ENCODE results near the gene SLC38A1.

The SLC38A1 gene

GRCh38 chr12:46230983-46231382, 37.9 kb downstream of the SLC38A1 start:
- DNase-seq (ENCODE audit: low spot score) = no peak

GRCh38 chr12:46230306-46230705, 38.5 kb downstream of the SLC38A1 start:
- DNase-seq (ENCODE audit: low spot score) = no peak

- DNase-seq (ENCODE audit: low spot score) = no peak
Observed at GRCh38 chr12:46227616-46228015, 41.2 kb downstream of the SLC38A1 start.

GRCh38 chr12:46224386-46224785, 44.5 kb downstream of the SLC38A1 start:
- DNase-seq (ENCODE audit: low spot score) = no peak

DNA sequence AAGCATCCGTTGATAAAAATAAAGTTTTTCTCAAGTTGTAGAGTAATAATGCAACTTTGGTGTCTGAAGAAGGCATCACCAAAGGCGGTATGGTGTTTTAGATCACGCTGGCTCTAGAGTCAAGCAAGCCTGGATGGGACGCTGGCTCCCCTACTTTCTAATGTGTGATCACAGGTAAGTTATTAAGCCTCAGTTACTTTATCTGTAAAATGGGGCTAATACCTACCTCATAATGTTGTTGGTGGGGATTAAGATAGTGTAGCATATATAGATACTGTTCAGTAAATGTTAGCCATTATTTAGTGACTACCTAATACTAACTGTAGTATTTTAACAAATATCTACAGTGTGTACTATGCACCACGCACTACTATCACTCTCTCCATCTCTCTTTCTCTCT, 45.8 kb downstream of the SLC38A1 start:
- DNase-seq (ENCODE audit: low spot score) = no peak

DNA sequence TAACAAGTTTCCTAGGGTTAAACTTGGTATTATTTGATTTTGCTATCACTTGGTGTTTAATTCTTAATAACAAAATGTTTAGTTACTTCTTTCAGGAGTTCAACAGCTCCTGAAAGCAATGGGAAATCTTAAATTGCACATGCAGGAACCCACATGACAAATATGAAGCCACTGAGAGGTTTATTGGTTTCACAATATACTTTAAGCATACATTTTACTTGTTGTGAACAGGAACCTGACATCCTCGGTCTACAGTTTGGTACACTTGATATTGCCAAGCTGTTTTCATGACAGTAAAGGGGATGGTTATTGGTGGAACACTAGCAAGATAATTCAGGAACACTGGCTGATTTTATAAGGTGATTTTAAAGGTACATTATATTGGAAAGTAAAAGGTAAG, 46.2 kb downstream of the SLC38A1 start:
- DNase-seq (ENCODE audit: low spot score) = no peak

GRCh38 chr12:46221255-46222128, 47.4 kb downstream of the SLC38A1 start:
- DNase-seq (ENCODE audit: low spot score) = peak; percentile 45

DNA sequence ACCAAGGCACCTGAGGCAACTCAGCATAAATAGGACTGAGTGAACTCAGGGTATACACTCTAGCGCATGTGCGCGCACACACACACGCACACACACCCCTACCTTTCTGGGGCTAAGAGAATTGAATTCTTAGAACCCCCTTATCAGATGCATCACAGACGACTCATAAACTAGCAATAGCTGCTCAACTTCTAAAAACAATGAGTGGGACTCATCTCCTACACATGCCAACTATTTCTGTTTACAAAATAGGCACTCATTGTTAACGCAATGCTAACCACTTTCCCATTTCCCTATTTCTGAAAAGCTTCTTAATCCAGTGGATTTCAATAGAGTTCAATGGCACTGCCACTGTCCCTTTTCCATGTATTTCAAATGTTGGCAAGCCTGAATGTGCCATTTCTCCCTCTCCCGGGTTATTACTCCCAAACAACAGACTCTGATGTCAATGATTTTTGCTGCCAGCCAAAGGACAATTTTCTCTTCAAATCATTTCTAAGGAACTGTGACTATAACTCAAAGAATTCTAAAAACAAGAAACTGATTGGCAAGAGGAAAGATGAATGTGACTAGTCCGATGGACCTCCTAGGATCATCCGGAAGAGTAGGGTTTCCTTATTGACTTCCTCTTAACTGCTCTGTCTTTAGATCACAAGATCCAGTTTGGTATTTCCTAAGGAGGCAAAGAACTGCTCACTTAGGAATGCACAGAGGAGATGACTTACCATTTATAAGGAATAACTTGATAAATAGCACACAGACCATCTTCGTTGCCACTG, 48.8 kb downstream of the SLC38A1 start:
- peak; percentile 75 for DNase-seq (ENCODE audit: low spot score)

DNA sequence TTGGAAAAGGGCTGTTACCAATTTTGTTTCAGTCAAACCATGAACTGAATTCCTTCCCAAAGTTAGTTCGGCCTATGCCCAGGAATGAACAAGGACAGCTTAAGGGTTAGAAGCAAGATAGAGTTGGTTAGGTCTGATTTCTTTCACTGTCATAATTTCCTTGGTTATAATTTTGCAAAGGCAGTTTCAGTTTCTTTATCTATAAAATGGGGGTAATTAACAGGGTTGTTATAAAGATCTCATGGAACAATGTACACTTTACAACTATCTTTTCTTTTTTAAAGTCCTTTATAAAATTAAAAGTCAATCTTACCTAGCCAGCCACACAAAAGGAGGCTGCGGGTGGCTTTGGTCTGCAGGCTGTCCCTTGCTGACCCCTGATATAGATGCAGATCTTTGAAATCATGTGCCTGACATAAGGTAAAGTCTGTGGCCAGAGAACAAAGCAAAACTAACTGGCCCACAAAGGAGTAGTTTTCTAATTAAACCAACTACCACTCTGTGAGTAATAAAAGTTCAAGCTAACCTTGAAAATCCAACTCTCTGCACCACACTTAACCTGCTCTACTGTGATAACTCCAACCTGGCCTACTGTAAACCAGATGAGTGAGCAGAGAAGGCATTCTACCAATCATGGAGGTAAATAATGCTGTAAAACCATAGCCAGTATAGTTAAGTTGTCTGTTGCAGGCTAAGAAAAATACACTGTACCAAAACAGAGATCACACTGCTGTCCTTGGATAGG, 49.5 kb downstream of the SLC38A1 start:
- no peak for DNase-seq (ENCODE audit: low spot score)

- no peak for DNase-seq (ENCODE audit: low spot score)
Observed at GRCh38 chr12:46218322-46219095, 50.3 kb downstream of the SLC38A1 start.

- DNase-seq (ENCODE audit: low spot score) = no peak
Observed at GRCh38 chr12:46217541-46218321, 51.1 kb downstream of the SLC38A1 start.

DNA sequence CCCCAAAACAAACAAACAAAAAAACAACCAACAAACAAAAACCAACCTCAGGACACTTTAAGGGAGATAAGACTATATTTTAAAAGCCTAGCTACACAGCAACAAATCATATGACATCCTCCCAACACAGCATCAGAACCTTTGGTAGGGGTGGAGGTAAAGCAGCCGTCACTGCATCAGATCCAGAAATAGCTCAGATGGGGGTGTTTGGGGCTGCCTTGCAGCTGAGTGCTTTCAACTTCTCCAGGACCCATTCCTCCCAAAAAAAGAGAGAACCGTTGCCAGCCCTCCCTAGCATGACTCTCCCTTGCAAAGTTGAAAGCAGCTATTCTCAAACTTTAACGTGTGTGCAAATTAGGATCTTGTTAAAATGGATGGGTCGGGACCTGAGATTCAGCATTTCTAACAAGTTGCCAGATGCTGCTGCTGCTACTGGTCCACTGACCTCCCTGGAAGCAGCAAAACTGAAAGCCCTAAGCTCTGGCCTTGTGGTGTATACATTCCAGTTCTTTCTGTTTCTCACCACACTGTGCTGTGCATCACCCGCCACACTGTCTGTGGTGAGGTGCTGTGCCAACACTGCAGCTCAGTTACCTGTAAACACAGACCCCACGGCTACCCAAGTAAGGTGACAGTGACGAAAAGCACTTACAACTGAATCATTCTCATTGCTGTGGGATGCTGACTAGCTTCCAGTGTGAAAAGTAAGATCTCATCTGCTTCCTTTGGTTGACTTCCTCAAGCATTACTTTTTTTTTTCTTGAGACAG, 54.0 kb downstream of the SLC38A1 start:
- peak; percentile 72 for DNase-seq (ENCODE audit: low spot score)

- DNase-seq (ENCODE audit: low spot score) = no peak
Observed at GRCh38 chr12:46212108-46212982, 56.5 kb downstream of the SLC38A1 start.

DNA sequence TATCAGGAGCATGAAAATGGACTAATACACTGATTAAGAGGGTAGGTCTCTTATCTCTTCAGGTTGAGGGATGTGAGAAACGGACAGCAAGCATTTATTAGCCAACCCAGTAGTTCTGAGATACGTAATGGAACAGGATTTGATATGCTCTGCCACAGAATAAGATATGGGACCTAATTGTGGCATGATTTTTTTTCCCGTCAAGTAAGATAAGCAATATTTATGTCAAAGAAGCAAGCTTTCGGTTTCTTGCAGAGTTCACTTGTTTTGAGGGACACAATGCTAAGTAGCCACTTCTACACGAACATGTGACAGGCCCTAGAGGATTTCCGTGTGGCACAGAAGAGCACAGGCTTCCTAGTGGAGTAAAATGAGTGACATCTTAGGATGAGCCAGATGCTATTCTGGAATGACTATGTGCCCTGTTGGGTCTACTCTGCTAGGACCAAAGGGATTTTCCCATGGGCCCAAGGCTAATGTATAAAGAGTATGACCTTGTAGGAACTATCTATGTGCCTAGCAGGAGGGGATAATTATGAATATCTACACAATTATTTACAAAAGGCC, 57.9 kb downstream of the SLC38A1 start:
- no peak for DNase-seq (ENCODE audit: low spot score)

DNA sequence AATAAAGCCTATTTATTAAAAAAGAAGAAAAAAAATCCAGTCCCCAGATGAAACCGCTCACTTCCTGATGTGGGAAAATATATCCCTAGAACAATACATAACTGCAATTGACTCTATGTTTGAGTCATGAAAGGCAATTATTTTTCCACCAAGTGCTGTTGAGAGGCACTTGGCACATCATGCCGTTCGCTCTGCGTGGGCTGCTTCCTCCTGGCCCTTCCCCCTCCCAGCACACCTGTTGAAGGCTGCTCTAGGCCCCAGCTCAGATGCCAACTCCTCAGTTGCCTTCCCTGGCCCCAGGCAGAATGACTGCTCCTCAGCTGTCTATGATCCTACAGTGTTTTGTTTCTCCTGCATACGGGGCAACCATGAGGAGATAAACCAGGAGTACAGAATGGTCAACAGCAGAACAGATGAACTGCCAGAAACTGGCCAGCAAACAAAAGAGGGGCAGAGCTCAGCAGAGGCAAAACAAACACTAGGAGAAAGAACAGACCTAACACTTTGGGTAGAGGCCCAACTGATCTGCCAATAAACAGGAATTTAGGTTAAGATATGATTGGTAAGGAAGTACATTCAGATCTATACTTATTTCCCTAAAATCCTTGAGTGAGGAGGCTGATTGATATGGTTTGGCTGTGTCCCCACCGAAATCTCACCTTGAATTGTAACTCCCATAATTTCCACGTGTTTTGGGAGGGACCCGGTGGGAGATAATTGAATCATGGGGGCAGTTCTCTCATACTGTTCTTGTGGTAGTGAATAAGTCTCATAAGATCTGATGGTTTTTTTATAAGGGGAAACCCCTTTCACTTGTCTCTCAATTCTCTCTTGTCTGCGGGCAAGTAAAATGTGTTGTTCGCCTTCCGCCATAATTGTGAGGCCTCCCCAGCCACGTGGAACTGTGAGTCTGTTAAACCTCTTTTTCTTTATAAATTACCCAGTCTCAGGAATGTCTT, 58.6 kb downstream of the SLC38A1 start:
- DNase-seq (ENCODE audit: low spot score) = peak; percentile 59

DNA sequence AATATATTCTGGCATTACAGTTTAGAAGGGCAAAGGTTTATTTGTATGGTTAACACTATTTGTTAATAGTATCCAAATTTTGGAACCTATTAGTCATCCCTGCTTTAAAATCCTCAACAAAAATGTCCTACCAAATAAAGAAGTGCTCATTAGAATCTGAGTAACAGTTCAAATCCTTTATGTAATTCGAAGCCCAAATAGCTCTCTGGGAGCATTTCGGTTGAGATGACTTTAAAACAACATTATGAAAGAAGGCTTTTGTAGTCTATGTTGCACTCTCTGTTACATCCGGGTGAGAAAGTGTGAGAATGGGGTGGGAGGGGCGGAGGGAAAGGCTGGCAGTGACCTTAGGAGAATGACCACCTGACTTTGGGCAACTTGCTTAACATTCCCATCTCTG, 59.7 kb downstream of the SLC38A1 start:
- DNase-seq (ENCODE audit: low spot score) = no peak

DNA sequence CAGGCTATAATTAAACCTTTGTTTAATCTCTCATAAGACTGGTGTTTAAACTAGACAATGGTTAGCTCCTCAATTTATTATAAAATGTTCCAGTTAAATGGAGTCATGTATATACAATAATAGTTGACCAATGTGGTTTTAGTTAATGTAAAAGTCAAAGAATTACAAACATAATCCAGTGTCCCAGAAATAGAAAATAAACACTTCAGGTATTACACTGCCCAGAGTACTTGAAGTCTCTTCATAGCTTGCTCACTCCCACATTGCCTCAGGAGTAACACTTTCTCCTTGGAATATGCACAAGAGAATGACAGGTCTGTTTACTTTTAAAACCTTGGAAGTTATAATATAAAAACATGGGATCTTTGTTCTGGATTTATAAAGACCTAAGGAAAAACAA, 60.5 kb downstream of the SLC38A1 start:
- DNase-seq (ENCODE audit: low spot score) = no peak

DNA sequence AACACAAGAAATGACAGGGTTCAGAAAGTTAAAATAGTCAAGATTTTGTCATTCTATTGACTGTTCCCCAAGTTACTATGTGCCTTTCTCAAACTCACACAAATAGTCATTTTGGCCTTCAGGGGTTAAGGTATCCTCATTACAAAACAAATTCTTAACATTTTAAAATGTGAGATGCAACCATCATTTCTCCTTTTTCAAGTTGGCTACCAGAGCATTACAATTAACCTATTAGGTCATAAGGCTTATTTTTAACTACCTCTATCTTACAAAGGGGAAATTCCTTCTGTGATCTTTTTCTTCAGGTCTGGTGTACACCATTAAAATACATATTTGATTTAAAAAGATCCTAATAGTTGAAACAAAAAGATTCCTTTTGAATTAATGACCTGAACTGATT, 61.2 kb downstream of the SLC38A1 start:
- DNase-seq (ENCODE audit: low spot score) = no peak

Measured in kidney tubule cell (primary cell).